Measurements from ENCODE around the gene TMEM35A. TPM values are rescaled to one million over a fixed set of nuclear protein-coding genes. Genes with fewer than 3 reads are reported as not detected.
"Not testable (repeated sequence)": the region's sequence is repeated elsewhere in the genome, so short reads cannot be mapped to it uniquely, and the experiment has no call there.

TMEM35A gene
- total RNA-seq, 1 donor from 2014 or later, result 0.89 TPM

DNA sequence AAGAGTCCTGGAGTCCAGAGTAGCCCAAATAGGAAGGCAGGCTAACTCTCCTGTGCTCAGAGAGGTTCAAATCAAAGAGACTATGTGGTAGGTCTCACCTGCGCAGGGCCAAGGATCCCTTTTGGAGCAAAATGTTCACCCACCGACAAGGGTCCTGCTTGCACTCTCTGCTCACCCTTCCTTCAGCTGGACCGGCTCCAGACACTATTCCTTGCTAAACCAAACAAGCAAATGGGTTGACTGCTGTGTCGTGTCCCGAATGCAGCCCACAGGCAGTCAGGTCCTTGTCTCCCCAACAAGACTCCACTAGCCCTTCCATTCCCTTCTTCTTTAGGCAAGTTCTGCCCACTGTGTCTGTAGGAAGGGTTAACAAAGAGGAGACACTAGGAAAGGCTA, 27.5 kb upstream of the TMEM35A start:
- Histone ChIP-seq H4K20me1 (ENCODE audit: insufficient read depth, low read length) (no peaks in the 10 kb centered on the region), H3K4me3 (ENCODE audit: insufficient read depth, low read depth, low read length) (peak overlapping the region; percentile 69), H3K79me2 (ENCODE audit: insufficient read depth, low read length) (peaks cover 5% of the 10 kb centered on the region), H3K9me3 (ENCODE audit: insufficient read depth, low read depth, low read length) (no peaks in the 10 kb centered on the region), H3K9ac (ENCODE audit: low read length) (peak overlapping the region; percentile 77), H3K4me1 (ENCODE audit: insufficient read depth, low read length) (peaks cover 7% of the 10 kb centered on the region), H3K27ac (ENCODE audit: low read depth, low read length) (peak overlapping the region; percentile 73), H3K36me3 (ENCODE audit: insufficient read depth, low read length) (no peaks in the 10 kb centered on the region), H3K4me2 (ENCODE audit: low read length) (peak overlapping the region; percentile 97), H2AFZ (ENCODE audit: low read depth, low read length) (peak overlapping the region; percentile 86), H3K27me3 (ENCODE audit: insufficient read depth, low read length) (no peaks in the 10 kb centered on the region)
- Mint-ChIP-seq H3K4me3 (ENCODE audit: unreplicated experiment) (peak overlapping the region; percentile 87), H3K27ac (ENCODE audit: unreplicated experiment) (peak overlapping the region; percentile 41), H3K36me3 (ENCODE audit: low read depth, unreplicated experiment) (no peaks in the 10 kb centered on the region), H3K9me3 (ENCODE audit: unreplicated experiment) (no peaks in the 10 kb centered on the region), H3K27me3 (ENCODE audit: low read depth, unreplicated experiment) (no peaks in the 10 kb centered on the region), H3K4me1 (ENCODE audit: low read depth, unreplicated experiment) (no peaks in the 10 kb centered on the region)
- TF ChIP-seq EZH2 (IDR thresholded peaks at IDR 0.05; ENCODE audit: insufficient read depth, low read length), result no peak
- TF ChIP-seq, protein P1, sequence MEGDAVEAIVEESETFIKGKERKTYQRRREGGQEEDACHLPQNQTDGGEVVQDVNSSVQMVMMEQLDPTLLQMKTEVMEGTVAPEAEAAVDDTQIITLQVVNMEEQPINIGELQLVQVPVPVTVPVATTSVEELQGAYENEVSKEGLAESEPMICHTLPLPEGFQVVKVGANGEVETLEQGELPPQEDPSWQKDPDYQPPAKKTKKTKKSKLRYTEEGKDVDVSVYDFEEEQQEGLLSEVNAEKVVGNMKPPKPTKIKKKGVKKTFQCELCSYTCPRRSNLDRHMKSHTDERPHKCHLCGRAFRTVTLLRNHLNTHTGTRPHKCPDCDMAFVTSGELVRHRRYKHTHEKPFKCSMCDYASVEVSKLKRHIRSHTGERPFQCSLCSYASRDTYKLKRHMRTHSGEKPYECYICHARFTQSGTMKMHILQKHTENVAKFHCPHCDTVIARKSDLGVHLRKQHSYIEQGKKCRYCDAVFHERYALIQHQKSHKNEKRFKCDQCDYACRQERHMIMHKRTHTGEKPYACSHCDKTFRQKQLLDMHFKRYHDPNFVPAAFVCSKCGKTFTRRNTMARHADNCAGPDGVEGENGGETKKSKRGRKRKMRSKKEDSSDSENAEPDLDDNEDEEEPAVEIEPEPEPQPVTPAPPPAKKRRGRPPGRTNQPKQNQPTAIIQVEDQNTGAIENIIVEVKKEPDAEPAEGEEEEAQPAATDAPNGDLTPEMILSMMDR (IDR thresholded peaks at IDR 0.05; ENCODE audit: insufficient read depth, low read depth, low read length), result no peak
- FAIRE-seq, result no peak
- no peak for DNase-seq (ENCODE audit: low read depth)

DNA sequence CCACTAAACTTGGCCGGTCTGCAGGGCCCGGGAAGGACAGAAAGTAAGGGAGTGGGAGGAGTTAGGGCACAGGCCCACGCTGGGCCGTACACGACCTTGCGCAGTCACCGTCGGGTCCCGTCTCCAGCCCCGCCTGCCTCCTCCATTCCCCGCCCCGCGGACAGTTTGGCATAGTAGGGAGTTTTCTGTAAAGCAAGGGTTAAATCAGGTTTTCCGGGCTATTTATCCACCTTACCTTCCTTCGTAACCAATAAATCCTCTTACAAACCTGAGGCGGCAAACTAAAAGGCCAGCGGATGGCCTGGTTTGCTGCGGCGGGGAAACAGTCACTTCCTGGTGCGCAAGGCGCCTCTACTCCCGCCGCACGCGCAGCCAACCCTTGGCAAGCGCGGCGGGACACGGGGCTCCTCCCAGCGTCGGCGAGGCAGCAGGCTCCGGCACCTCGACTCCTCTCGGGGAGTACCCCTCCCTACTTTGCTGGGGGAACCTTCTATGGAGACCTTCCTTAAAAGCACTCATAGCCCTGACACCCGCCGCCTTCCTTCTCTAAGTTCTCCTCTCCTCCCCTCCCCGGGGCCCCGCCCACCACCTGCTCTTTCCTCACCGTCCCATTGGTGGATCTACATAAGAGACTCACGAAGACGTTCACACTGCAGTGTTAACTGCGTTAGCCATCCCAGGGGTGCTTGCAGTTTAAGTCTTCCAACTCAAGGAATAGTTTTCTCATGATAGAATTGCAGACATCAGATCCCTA, 27.0 kb upstream of the TMEM35A start, which contains the start of gene TRMT2B:
TSS of gene TRMT2B (minus strand) at position 563 of the 754 bp plus-strand sequence. CDS start 9,822 bp downstream, outside the sequence.
- H3K27me3 ChIP-seq (ENCODE audit: insufficient read depth, low read length), result no peaks in the 10 kb centered on the region
- TF ChIP-seq, protein P1 (IDR thresholded peaks at IDR 0.05; ENCODE audit: insufficient read depth, low read depth, low read length), result no peak
- no peak for TF ChIP-seq EZH2 (IDR thresholded peaks at IDR 0.05; ENCODE audit: insufficient read depth, low read length)
- peak; percentile 69 for DNase-seq (ENCODE audit: low read depth)
- H3K4me3 ChIP-seq (ENCODE audit: insufficient read depth, low read depth, low read length), result peak within 1 kb of the TSS; percentile 69
- H3K4me2 ChIP-seq (ENCODE audit: low read length), result peak within 1 kb of the TSS; percentile 97
- no peaks in the 10 kb centered on the region for H3K9me3 ChIP-seq (ENCODE audit: insufficient read depth, low read depth, low read length)
- peak within 1 kb of the TSS; percentile 86 for H2AFZ ChIP-seq (ENCODE audit: low read depth, low read length)
- no peak for FAIRE-seq
- peak within 1 kb of the TSS; percentile 73 for H3K27ac ChIP-seq (ENCODE audit: low read depth, low read length)
- H3K79me2 ChIP-seq (ENCODE audit: insufficient read depth, low read length), result peaks cover 5% of the 10 kb centered on the region
- Mint-ChIP-seq H3K27me3 (ENCODE audit: low read depth, unreplicated experiment) (no peaks in the 10 kb centered on the region), H3K36me3 (ENCODE audit: low read depth, unreplicated experiment) (no peaks in the 10 kb centered on the region), H3K27ac (ENCODE audit: unreplicated experiment) (peak within 1 kb of the TSS; percentile 41), H3K4me1 (ENCODE audit: low read depth, unreplicated experiment) (peaks cover 3% of the 10 kb centered on the region), H3K4me3 (ENCODE audit: unreplicated experiment) (peak within 1 kb of the TSS; percentile 87), H3K9me3 (ENCODE audit: unreplicated experiment) (no peaks in the 10 kb centered on the region)
- H3K9ac ChIP-seq (ENCODE audit: low read length), result peak within 1 kb of the TSS; percentile 77
- peaks cover 8% of the 10 kb centered on the region for H3K4me1 ChIP-seq (ENCODE audit: insufficient read depth, low read length)
- H3K36me3 ChIP-seq (ENCODE audit: insufficient read depth, low read length), result no peaks in the 10 kb centered on the region
- H4K20me1 ChIP-seq (ENCODE audit: insufficient read depth, low read length), result no peaks in the 10 kb centered on the region

DNA sequence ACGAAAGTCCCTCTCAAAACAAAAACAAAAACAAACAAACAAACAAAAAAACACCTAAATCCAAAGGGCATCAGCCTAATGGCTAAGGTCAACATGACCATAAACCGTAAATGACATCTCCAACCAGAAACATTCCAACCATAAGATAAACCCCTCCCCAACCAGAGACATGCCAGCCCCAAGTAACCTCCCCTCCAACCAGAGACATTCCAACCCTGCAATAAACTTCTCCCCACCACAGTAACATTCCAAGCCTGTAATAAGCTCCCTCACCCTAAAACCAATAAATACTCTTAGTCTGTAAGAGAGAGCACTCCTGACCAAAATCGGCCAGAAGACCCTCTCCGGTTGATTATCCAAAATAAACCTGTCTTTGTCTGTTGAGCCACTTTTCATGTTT, 22.1 kb upstream of the TMEM35A start:
- H3K36me3 ChIP-seq (ENCODE audit: insufficient read depth, low read length); DNase-seq (ENCODE audit: low read depth); H3K4me1 Mint-ChIP-seq (ENCODE audit: low read depth, unreplicated experiment); H3K27me3 ChIP-seq (ENCODE audit: insufficient read depth, low read length); H3K36me3 Mint-ChIP-seq (ENCODE audit: low read depth, unreplicated experiment); H3K79me2 ChIP-seq (ENCODE audit: insufficient read depth, low read length); H3K9me3 ChIP-seq (ENCODE audit: insufficient read depth, low read depth, low read length); H4K20me1 ChIP-seq (ENCODE audit: insufficient read depth, low read length); H3K4me3 Mint-ChIP-seq (ENCODE audit: unreplicated experiment); H3K9me3 Mint-ChIP-seq (ENCODE audit: unreplicated experiment); H3K27ac Mint-ChIP-seq (ENCODE audit: unreplicated experiment); H3K4me1 ChIP-seq (ENCODE audit: insufficient read depth, low read length); FAIRE-seq; H3K27me3 Mint-ChIP-seq (ENCODE audit: low read depth, unreplicated experiment); H3K9ac ChIP-seq (ENCODE audit: low read length); H3K4me3 ChIP-seq (ENCODE audit: insufficient read depth, low read depth, low read length): not testable (repeated sequence)
- H3K4me2 ChIP-seq (ENCODE audit: low read length), result peak overlapping the region; percentile 46
- H3K27ac ChIP-seq (ENCODE audit: low read depth, low read length), result peak overlapping the region; percentile 29
- H2AFZ ChIP-seq (ENCODE audit: low read depth, low read length), result peak overlapping the region; percentile 63

Measured in astrocyte (in vitro differentiated cells and primary cell).